Measurements from ENCODE around the gene ARFIP1.

DNA sequence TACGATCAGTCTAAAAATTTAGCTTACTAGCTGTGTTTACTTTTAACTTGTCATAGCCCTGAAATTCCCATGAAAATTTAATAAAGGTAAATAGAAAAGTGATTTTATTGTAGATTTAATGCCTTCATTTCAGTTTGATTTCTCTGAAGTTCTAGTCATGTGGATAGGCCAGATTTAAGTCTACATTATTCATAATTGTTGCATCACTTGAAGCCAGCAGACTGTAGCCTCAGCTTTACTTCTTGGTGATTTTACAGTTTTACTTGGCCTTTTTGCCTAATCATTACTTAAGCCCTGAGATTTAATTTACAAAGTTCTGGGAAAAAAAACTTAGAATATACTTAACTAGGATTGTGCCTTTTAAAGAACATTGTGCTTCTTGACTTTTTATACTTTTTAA, 82.9 kb downstream of the ARFIP1 start:
- no peak for TF ChIP-seq POLR2A (IDR thresholded peaks at IDR 0.05)
- TF ChIP-seq, protein P1, sequence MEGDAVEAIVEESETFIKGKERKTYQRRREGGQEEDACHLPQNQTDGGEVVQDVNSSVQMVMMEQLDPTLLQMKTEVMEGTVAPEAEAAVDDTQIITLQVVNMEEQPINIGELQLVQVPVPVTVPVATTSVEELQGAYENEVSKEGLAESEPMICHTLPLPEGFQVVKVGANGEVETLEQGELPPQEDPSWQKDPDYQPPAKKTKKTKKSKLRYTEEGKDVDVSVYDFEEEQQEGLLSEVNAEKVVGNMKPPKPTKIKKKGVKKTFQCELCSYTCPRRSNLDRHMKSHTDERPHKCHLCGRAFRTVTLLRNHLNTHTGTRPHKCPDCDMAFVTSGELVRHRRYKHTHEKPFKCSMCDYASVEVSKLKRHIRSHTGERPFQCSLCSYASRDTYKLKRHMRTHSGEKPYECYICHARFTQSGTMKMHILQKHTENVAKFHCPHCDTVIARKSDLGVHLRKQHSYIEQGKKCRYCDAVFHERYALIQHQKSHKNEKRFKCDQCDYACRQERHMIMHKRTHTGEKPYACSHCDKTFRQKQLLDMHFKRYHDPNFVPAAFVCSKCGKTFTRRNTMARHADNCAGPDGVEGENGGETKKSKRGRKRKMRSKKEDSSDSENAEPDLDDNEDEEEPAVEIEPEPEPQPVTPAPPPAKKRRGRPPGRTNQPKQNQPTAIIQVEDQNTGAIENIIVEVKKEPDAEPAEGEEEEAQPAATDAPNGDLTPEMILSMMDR (IDR thresholded peaks at IDR 0.05) = no peak
